T-cell (primary cell): ENCODE measurements around the gene NTHL1. TPM values are rescaled to one million over a fixed set of nuclear protein-coding genes. Genes with fewer than 3 reads are reported as not detected.

ENCODE experiments used
- ATAC-seq, 4 experiments: fragments of 200-7000 bp in 3 of 4; fragments of 150-1000 bp in 1 of 4; cut with Tn5 transposase; replicated peaks in 1 of 4; 1 replicate in 3 of 4; 2 replicates in 1 of 4; pipeline ENCODE4 v1.10.0; 2021; ENCODE audit warnings: moderate library complexity in 3 of 4, mild to moderate bottlenecking in 2 of 4, moderate number of reproducible peaks in 1 of 4
- CTCF ChIA-PET, 2 donors: fragments of 300-600 bp; sonication (Branson Sonifier 250); formaldehyde crosslinking; loops; one replicate each; lab custom pipeline; 2022; ENCODE audit warnings: antibody characterized with exemption in 2 of 2; lab: Charles Lee
- POLR2A ChIA-PET, 2 donors: fragments of 300-600 bp; sonication (Branson Sonifier 250); formaldehyde crosslinking; loops; one replicate each; lab custom pipeline; 2022; ENCODE audit warnings: antibody characterized with exemption in 2 of 2; lab: Charles Lee
- DNase-seq, 35 experiments: peaks; one replicate each; pipeline versions ENCODE4 v3.0.0 to v3.0.0-alpha.2; 2013 to 2023
- H3K27ac ChIP-seq: one replicate; pipeline ENCODE4 v1.5.1; 2013; ENCODE audit warnings: low read length
- H3K27me3 ChIP-seq, 2 experiments: replicated peaks in 1 of 2; 1 replicate in 1 of 2; 2 replicates in 1 of 2; pipeline versions ENCODE4 v1.6.1 to v1.7.0; 2013; ENCODE audit warnings: low read length in 1 of 2, mixed read lengths in 1 of 2; ENCODE audit not compliant: control insufficient read depth in 2 of 2, insufficient read depth in 2 of 2; ENCODE audit errors: extremely low read depth in 1 of 2
- H3K36me3 ChIP-seq, 2 donors: 1 replicate in 1 of 2; 2 replicates in 1 of 2; pipeline versions ENCODE4 v1.6.1 to v1.7.0; 2013; ENCODE audit warnings: low read length in 1 of 2; ENCODE audit not compliant: control insufficient read depth in 2 of 2, insufficient read depth in 1 of 2; ENCODE audit errors: extremely low read depth in 1 of 2
- H3K4me1 ChIP-seq, 2 experiments: 1 replicate in 1 of 2; 2 replicates in 1 of 2; pipeline versions ENCODE4 v1.6.1 to v1.7.0; 2013; ENCODE audit warnings: low read length in 2 of 2, mixed read lengths in 1 of 2; ENCODE audit not compliant: insufficient read depth in 2 of 2, control insufficient read depth in 1 of 2; ENCODE audit errors: extremely low read depth in 1 of 2
- H3K4me3 ChIP-seq, 2 donors: 1 replicate in 1 of 2; 2 replicates in 1 of 2; pipeline versions ENCODE4 v1.5.1 to v1.7.0; 2013; ENCODE audit warnings: mild to moderate bottlenecking in 2 of 2, low read length in 1 of 2, moderate library complexity in 1 of 2; ENCODE audit not compliant: control insufficient read depth in 1 of 2; ENCODE audit errors: extremely low read depth in 1 of 2
- H3K9me3 ChIP-seq: 2 replicates; pipeline ENCODE4 v1.7.0; 2013
- H3K27ac Mint-ChIP-seq, 2 donors: one replicate each; pipeline ENCODE4 v1.8.0; 2020 to 2021; ENCODE audit warnings: mild to moderate bottlenecking in 2 of 2, mixed read lengths in 2 of 2
- H3K27me3 Mint-ChIP-seq, 2 donors: one replicate each; pipeline ENCODE4 v1.8.0; 2021 to 2022; ENCODE audit warnings: mixed read lengths in 2 of 2
- H3K36me3 Mint-ChIP-seq: one replicate; pipeline ENCODE4 v1.8.0; 2021; ENCODE audit warnings: mixed read lengths
- H3K4me1 Mint-ChIP-seq, 3 donors: one replicate each; pipeline ENCODE4 v1.8.0; 2020 to 2022; ENCODE audit warnings: mixed read lengths in 3 of 3, mild to moderate bottlenecking in 1 of 3
- H3K4me3 Mint-ChIP-seq, 3 donors: one replicate each; pipeline ENCODE4 v1.8.0; 2020 to 2022; ENCODE audit warnings: mild to moderate bottlenecking in 3 of 3, mixed read lengths in 3 of 3, moderate library complexity in 3 of 3
- H3K9me3 Mint-ChIP-seq, 3 donors: one replicate each; pipeline ENCODE4 v1.8.0; 2020 to 2022; ENCODE audit warnings: mixed read lengths in 3 of 3
- WGBS: methylation state at CpG from one replicate; pipeline ENCODE4 v1.1.5; 2013; ENCODE audit warnings: missing lambda C conversion rate; ENCODE audit not compliant: insufficient coverage; 5-methylcytosine and 5-hydroxymethylcytosine counted together
- total RNA-seq, 35 experiments: library from RNA in 6 of 35; stranded (reverse) in 6 of 35; fragments of 120-200 nt in 1 of 35; gene quantifications; one replicate each; pipeline versions ENCODE4 v1.2.1 to v1.2.4 and lab custom pipeline; 2013 to 2026

The NTHL1 gene
- total RNA-seq, 5 donors from 2014 or later (not counting 1 experiment from before 2014, with no cell fraction given), result 5.8 to 24.1 (median 18.3) TPM

- Mint-ChIP-seq H3K36me3 (peaks cover 12% of the 10 kb centered on the region), H3K27ac (no peak overlapping the region), H3K27me3 (no peaks in the 10 kb centered on the region), H3K9me3 (no peaks in the 10 kb centered on the region), H3K4me1 (peaks cover 0 to 8% (median 3%) of the 10 kb centered on the region in 3 donors), H3K4me3 (no peak overlapping the region)
- no peak for ATAC-seq
- ChIA-PET CTCF (no interaction called here), POLR2A (no interaction called here)
- no peak for DNase-seq
- Histone ChIP-seq H3K36me3 (peaks cover 18 to 63% of the 10 kb centered on the region in 2 donors), H3K9me3 (no peaks in the 10 kb centered on the region), H3K27me3 (no peaks in the 10 kb centered on the region), H3K27ac (no peak overlapping the region), H3K4me3 (no peak overlapping the region), H3K4me1 (peaks cover under 1 to 5% of the 10 kb centered on the region in 2 experiments)
- 97% methylated on average over 16 of the region's 17 CpGs for WGBS
Observed at GRCh38 chr16:2053897-2054296, 6.3 kb upstream of the NTHL1 start.

DNA sequence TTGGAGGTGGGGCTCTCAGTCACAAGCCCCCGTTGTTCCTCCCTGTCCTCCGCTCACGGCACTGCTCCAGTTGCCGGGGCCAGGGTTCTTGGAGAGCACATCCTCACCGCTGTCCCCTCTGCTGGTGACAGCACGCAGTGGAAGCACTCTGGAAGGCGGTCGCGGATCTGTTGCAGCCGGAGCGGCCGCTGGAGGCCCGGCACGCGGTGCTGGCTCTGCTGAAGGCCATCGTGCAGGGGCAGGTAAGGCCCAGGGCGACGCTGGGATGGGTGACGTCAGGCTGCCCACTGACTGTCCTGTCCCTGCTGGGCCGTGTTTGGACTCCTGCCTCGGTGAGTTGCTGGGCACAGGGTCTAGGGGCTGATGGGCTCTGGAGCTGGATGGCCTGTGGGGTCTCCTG lies 5.6 kb upstream of the NTHL1 start:
- POLR2A ChIA-PET, result no interaction called here
- ATAC-seq (no peak), DNase-seq (no peak)
- H3K27ac ChIP-seq, result no peak overlapping the region
- no peaks in the 10 kb centered on the region for H3K27me3 Mint-ChIP-seq
- peaks cover 7 to 12% (median 10%) of the 10 kb centered on the region in 3 donors for H3K4me1 Mint-ChIP-seq
- H3K36me3 ChIP-seq, result peaks cover 13 to 58% of the 10 kb centered on the region in 2 donors
- CTCF ChIA-PET, result no interaction called here
- no peak overlapping the region for H3K27ac Mint-ChIP-seq
- no peaks in the 10 kb centered on the region for H3K9me3 Mint-ChIP-seq
- no peak overlapping the region for H3K4me3 ChIP-seq
- peaks cover 12% of the 10 kb centered on the region for H3K36me3 Mint-ChIP-seq
- H3K27me3 ChIP-seq, result no peaks in the 10 kb centered on the region
- 98% methylated on average over 21 of the region's 21 CpGs for WGBS
- H3K4me1 ChIP-seq, result peaks cover 7 to 12% of the 10 kb centered on the region in 2 experiments
- no peaks in the 10 kb centered on the region for H3K9me3 ChIP-seq
- H3K4me3 Mint-ChIP-seq, result no peak overlapping the region

- H3K27ac ChIP-seq, result peak overlapping the region; percentile 38
- H3K4me1 ChIP-seq, result peaks cover 13 to 30% of the 10 kb centered on the region in 2 experiments
- WGBS, result 2% methylated on average over 30 of the region's 30 CpGs
- CTCF ChIA-PET, result interaction anchor here in 1 of 2 donors (0.8 to 1.3 kb wide), 3 partner anchors 26 to 107 kb away, joined by 3 to 12 read pairs (median 6); partner anchors contain the start of gene TRAF7
- H3K9me3 Mint-ChIP-seq, result no peaks in the 10 kb centered on the region
- peaks cover 8% of the 10 kb centered on the region for H3K36me3 Mint-ChIP-seq
- no peaks in the 10 kb centered on the region for H3K27me3 Mint-ChIP-seq
- peaks cover 20 to 23% (median 20%) of the 10 kb centered on the region in 3 donors for H3K4me1 Mint-ChIP-seq
- DNase-seq (peak in 5 of 35 experiments; percentile 1 to 17 (median 10)), ATAC-seq (no peak)
- H3K27ac Mint-ChIP-seq, result peak overlapping the region in 1 of 2 donors; percentile 71
- H3K4me3 Mint-ChIP-seq, result peak overlapping the region; percentile 86 to 90 (median 90)
- peaks cover 0 to 22% of the 10 kb centered on the region in 2 donors for H3K36me3 ChIP-seq
- peak overlapping the region; percentile 79 to 94 for H3K4me3 ChIP-seq
- POLR2A ChIA-PET, result interaction anchor here in 1 of 2 donors (1.0 kb wide), 1 partner anchor 107 kb away, joined by 6 read pairs; the partner anchor contains the start of gene TRAF7
- no peaks in the 10 kb centered on the region for H3K27me3 ChIP-seq
- H3K9me3 ChIP-seq, result no peaks in the 10 kb centered on the region
Observed at GRCh38 chr16:2048116-2048543, 496 bp upstream of the NTHL1 start.

DNA sequence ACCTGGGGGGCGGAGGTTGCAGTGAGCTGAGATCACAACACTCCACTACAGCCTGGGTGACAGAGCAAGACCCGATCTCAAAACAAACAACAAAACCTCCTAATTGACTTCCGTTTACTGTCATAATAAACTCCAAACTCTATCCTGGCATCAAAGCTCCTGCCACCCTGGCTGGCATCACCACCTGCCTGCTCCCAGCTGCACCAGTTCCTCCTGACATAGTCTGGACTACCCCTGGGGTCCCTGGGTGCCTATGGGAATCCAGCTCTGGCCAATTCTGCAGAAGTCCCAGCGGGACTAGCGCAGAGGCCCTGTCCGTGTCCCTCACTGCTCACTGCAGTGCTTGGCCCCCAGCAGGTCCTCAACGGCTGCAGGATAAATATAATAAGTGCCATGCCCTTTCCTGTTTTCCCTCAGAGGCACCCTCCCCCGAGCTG lies 723 bp downstream of the NTHL1 start:
- H3K4me1 Mint-ChIP-seq, result peaks cover 20 to 23% (median 20%) of the 10 kb centered on the region in 3 donors
- H3K27ac ChIP-seq, result no peak overlapping the region
- CTCF ChIA-PET, result no interaction called here

GRCh38 chr16:2045965-2046892 lies 1.4 kb downstream of the NTHL1 start:
- H3K27ac Mint-ChIP-seq, result no peak overlapping the region
- WGBS, result 97% methylated on average over 6 of the region's 21 CpGs
- Histone ChIP-seq H3K4me3 (no peak overlapping the region), H3K27ac (no peak overlapping the region), H3K36me3 (peaks cover 0 to 8% of the 10 kb centered on the region in 2 donors), H3K4me1 (peaks cover 13 to 30% of the 10 kb centered on the region in 2 experiments), H3K9me3 (no peaks in the 10 kb centered on the region), H3K27me3 (no peaks in the 10 kb centered on the region)
- H3K27me3 Mint-ChIP-seq, result no peaks in the 10 kb centered on the region
- peaks cover 2% of the 10 kb centered on the region for H3K36me3 Mint-ChIP-seq
- H3K4me1 Mint-ChIP-seq, result peaks cover 20 to 23% (median 20%) of the 10 kb centered on the region in 3 donors
- DNase-seq, result no peak
- H3K4me3 Mint-ChIP-seq, result peak overlapping the region; percentile 90 to 92 (median 90)
- ChIA-PET POLR2A (no interaction called here), CTCF (no interaction called here)
- no peaks in the 10 kb centered on the region for H3K9me3 Mint-ChIP-seq
- no peak for ATAC-seq

More for the DNA sequence above, 723 bp downstream of the NTHL1 start:
- peaks cover 0 to 13% of the 10 kb centered on the region in 2 donors for H3K36me3 ChIP-seq
- Mint-ChIP-seq H3K9me3 (no peaks in the 10 kb centered on the region), H3K36me3 (peaks cover 3% of the 10 kb centered on the region), H3K4me3 (peak overlapping the region; percentile 90 to 92 (median 90)), H3K27me3 (no peaks in the 10 kb centered on the region), H3K27ac (peak overlapping the region in 1 of 2 donors; percentile 55)
- DNase-seq, result no peak
- POLR2A ChIA-PET, result no interaction called here
- H3K9me3 ChIP-seq, result no peaks in the 10 kb centered on the region
- no peaks in the 10 kb centered on the region for H3K27me3 ChIP-seq
- no peak for ATAC-seq
- peaks cover 13 to 30% of the 10 kb centered on the region in 2 experiments for H3K4me1 ChIP-seq
- peak overlapping the region; percentile 79 to 94 for H3K4me3 ChIP-seq
- 32% methylated on average over 5 of the region's 8 CpGs for WGBS

DNA sequence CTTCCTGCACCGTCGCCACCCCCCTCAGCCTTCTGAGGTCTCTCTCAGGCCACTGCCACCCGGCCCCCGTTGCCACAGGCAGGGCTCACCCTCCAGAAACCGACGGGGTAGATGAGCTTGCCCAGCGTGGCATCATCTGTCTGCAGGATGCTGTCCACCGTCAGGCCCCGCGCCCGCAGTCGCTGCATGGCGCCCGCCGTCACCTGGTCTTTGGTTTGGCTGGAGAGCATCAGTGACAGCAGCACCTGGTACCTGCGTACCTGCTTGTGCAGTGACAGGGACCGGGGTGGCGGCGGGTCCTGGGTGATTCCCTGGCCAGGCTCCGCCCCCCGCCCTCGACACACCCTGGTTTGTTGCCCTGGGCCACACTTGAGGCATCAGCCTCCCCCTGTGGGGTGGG lies 3.1 kb downstream of the NTHL1 start:
- H3K27ac Mint-ChIP-seq, result no peak overlapping the region
- POLR2A ChIA-PET, result interaction anchor here in 1 of 2 donors (1.1 kb wide), 1 partner anchor 96 kb away, joined by 3 read pairs; no protein-coding TSS in a partner anchor

More for the DNA sequence above, 3.1 kb downstream of the NTHL1 start:
- H3K27me3 Mint-ChIP-seq, result no peaks in the 10 kb centered on the region
- Histone ChIP-seq H3K27ac (no peak overlapping the region), H3K27me3 (no peaks in the 10 kb centered on the region), H3K9me3 (no peaks in the 10 kb centered on the region), H3K4me3 (no peak overlapping the region), H3K4me1 (peaks cover 13 to 30% of the 10 kb centered on the region in 2 experiments), H3K36me3 (peaks cover 0 to 2% of the 10 kb centered on the region in 2 donors)
- H3K9me3 Mint-ChIP-seq, result no peaks in the 10 kb centered on the region
- H3K4me1 Mint-ChIP-seq, result peaks cover 16 to 23% (median 20%) of the 10 kb centered on the region in 3 donors
- 90% methylated on average over 16 of the region's 22 CpGs for WGBS
- no peaks in the 10 kb centered on the region for H3K36me3 Mint-ChIP-seq
- no peak for ATAC-seq
- no peak overlapping the region for H3K4me3 Mint-ChIP-seq
- CTCF ChIA-PET, result no interaction called here
- DNase-seq, result no peak
